Activated CD4-positive, alpha-beta T cell treated with anti-CD3 and anti-CD28 coated beads for 24 hours (primary cell): Measurements from ENCODE around the gene VEZT.
"Not testable (repeated sequence)": the region's sequence is repeated elsewhere in the genome, so short reads cannot be mapped to it uniquely, and the experiment has no call there.

Experiments used
- DNase-seq, 2 donors: peaks; one replicate each; pipeline ENCODE4 v3.0.0-alpha.2; 2020; ENCODE audit warnings: low read depth in 2 of 2

VEZT gene

DNA sequence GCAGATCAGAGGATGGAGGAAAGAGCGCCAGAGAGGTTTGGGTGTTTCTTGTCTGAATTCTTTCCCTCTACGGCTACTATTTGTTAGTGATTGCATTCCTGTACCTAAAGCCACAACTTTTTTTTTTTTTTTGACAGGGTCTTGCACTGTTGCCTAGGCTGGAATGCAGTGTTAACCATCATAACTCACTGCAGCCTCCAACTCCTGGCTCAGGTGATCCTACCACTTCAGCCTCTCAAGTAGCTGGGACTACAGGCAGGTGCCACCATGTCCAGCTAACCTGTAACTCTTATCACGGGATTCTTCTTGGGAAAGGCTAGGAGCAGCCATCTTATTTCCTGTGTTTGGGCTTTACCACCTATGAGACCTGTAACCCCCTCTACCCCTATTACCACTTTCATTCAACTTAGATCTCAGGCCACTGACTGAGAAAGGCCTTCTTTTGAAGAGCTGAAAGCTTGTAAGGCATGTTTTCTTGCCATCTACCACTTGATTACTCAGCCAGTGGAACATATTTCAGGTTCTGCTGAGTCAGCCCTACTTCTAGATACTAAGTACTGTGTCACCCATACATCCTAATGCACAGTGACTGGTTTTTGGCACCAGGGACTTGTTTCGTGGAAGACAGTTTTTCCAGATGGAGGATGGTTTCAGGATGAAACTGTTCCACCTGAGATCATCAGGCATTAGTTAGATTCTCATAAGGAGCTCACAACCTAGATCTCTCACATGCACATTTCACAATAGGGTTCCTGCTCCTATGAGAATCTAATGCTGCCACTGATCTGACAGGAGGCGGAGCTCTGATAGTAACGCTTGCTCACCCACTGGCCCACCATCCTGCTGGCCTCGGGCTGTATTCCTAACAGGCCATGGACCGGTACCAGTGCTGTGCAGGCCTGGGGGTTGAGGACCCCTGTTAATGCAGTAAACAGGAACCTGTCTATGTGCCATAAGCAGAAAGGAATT is 6.9 kb downstream of the VEZT start:
- no peak for DNase-seq

DNA sequence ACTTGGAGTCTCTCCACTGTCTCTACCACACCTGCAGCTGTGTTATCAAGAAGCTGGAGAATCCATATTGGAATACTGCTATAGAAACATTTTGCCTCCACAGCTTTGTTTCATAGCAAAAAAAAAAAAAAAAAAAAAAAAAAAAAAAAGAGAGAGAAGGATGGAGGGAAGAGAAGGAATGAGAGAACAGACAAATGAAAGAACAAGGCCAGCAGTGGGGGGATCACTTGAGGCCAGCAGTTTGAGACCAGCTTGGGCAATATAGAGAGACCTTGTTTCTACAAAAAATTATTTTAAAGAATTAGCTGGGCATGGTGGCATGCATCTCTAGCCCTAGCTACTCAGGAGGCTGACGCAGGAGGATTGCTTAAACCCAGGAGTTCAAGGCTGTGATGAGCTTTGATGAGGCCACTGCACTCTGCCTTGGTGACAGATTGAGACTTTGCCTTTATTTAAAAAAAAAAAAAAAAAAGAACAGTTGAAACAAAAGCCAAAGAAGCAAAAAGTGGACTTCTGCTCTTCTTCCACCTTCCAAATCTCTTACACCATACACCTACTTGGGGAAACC is 8.1 kb downstream of the VEZT start:
- DNase-seq = no peak

DNA sequence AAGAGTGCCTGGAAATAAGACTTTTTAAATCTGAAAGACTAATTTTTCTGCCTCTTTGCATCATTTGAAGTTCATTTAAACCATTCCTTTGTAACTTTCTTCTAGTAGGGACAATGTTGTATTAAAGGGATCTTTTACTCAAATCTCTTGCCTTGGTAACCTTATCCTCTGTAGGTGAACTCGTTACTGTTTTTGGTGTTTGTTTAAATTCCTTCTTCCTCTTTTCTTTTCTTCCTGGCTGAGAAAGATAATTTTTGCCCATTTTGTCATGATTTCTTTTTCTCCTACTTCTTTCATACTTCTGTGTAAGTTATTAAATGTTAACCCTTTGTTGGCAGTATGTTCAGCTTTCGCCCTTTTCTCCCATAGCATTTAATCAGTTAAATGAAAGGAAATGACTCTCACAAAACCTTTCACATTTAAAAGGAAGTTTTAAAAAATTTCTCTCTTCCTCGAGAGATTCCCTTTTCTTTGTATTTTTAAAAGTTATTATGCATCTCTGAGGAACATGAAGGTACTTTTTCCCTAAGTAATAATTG is 10.3 kb downstream of the VEZT start:
- no peak for DNase-seq

DNA sequence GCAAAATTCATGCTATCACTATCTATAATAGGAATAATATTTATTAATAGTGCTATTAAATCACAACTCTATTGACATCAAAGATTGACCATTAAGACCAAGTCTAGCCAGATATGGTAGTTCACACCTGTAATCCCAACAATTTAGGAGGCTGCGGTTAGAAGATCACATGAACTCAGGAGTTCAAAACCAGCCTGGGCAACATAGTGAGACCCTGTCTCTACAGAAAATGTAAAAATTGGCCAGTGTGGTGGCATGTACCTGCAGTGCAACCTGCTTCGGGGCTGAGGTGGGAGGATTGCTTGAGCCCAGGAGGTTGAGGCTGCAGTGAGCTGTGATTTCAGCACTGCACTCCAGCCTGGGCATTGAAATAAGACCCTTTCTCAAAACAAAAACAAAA is 11.0 kb downstream of the VEZT start:
- DNase-seq = no peak

DNA sequence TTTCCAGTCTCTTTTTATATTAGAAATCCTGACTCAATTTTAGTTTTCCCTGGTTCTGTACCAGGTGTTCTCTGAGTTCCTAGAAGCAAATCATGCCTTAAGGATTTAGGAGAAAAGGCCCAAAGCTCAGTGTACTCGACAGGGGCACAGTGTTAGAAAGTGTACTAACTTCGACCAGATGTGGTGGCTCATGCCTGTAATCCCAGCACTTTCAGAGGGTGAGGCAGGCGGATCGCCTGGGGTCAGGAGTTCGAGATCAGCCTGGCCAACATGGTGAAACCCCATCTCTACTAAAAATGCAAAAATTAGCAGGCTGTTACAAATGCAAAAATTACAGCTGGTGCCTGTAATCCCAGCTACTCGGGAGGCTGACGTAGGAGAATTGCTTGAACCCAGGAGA is 12.0 kb downstream of the VEZT start:
- DNase-seq = no peak

DNA sequence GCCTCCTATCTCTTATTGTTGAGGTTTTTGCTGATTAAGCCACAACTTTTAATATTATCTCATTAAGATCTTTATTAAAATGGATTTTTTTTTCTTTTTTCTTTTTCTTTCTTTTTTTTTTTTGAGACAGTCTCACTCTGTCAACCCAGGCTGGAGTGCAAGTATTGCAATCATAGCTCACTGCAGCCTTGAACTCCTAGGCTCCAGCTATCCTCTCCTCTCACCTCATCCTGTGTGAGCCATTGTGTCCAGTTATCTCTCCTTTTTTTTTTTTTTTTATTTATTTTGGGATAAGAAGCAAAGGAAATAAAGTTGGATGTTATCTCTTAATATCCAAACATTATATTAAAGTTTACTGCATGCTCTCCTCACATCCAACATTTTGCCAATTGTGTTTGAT is 12.7 kb downstream of the VEZT start:
- DNase-seq = no peak

DNA sequence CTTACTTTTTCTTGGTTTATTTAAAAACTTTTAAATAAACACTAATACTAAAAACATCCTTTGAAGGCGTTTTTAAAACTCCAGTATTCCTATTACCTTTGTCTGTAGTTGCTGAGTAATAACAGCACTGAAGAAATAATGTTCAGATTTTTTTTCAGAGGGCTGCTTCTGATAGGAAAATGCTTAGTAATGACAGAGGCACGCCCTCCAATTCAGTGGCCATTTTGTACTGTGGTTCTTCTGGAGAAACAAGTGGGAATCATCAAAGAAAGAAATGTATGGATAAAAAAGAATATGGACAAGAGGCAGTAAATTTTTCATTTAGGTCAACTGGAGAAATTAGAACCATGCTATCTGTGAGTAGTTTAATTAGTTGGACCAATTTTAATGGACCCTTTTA is 13.6 kb downstream of the VEZT start:
- DNase-seq = no peak

DNA sequence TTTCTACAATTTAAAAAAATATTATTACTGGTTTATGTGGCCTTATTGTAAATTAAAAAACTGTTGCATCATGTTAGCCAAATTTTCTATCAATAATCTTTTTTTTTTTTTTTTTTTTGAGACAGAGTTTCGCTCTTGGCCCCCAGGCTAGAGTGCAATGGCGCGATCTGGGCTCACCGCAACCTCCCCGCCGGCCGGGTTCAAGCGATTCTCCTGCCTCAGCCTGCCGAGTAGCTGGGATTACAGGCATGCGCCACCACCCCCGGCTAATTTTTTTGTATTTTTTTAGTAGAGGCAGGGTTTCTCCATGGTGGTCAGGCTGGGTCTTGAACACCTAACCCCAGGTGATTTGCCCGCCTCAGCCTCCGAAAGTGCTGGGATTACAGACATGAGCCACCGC is 16.6 kb downstream of the VEZT start:
- DNase-seq = not testable (repeated sequence)

DNA sequence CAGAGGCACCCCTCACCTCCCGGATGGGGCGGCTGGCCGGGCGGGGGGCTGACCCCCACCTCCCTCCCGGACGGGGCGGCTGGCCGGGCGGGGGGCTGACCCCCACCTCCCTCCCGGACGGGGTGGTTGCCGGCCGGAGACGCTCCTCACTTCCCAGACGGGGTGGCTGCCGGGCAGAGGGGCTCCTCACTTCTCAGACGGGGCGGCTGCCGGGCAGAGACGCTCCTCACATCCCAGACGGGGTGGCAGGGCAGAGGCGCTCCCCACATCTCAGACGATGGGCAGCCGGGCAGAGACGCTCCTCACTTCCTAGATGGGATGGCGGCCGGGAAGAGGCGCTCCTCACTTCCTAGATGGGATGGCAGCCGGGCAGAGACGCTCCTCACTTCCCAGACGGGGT is 18.0 kb downstream of the VEZT start:
- not testable (repeated sequence) for DNase-seq

DNA sequence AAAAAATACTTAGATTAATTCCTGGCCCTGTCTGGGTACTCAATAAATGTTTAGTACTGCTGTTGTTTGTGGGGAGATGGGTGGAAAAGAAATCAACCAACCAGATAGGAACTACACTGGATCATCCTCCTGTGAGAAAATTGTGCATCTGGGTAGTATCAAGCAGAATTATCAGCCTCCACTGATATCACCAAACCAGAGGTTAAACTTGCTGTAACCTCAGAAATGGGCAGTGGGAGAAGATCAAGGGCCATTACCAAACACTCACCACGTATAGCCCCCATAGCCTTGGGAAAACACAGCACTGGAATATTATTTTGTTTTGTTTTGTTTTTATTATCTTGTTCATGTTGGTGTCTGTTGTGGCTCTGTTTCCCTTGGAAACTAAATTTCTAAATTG is 19.7 kb downstream of the VEZT start:
- no peak for DNase-seq

DNA sequence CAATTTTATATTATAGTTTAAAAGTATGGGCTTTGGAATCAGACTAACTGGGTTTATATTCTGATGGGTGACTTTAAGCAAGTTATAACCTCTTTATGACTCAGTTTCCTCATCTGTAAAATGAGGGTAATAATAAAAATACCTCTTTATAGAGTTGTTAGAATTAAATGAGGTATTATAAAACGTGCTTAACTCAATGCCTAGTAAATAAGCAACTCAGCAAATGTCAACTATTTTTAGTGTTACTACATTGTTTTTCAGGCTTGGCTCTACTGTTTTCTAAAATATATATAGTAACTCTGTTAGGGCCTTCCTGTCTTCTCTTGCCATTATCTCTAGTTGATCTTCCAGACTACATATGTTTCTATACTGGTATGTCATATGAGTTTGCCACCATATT is 20.5 kb downstream of the VEZT start:
- DNase-seq = no peak

DNA sequence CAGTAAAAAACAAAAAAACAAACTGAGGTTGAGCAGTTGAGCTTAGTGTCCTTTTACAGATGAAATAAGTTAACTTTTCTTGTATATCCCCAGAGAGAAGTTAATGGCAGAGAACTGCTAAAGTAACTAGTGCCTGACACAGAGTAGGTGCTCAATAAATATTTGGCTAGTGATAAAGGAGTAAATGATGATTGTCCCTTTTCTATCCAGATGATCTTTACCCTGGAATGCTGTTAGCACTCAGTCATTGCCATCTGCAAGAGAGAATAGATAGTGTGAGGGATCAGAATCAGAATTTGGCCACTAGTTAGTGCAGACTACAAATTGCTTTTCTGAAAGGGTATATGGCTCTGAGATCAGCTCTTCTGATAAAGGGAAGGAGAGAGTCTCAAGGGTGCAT is 21.6 kb downstream of the VEZT start:
- DNase-seq = no peak

DNA sequence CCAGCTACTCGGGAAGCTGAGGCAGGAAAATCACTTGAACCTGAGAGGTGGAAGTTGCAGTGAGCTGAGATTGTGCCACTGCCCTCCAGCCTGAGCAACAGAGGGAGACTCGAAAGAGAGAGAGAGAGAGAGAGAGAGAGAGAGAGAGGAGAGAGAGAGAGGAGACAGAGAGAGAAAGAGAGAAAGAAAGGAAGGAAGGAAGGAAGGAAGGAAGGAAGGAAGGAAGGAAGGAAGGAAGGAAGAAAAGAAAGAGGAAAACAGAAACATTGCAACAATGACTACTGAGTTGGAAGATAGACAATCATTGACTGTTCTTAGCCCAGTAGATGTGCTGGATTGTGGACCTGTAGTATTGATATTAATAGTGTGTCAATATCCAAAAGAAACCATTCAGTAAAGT is 22.2 kb downstream of the VEZT start:
- not testable (repeated sequence) for DNase-seq

DNA sequence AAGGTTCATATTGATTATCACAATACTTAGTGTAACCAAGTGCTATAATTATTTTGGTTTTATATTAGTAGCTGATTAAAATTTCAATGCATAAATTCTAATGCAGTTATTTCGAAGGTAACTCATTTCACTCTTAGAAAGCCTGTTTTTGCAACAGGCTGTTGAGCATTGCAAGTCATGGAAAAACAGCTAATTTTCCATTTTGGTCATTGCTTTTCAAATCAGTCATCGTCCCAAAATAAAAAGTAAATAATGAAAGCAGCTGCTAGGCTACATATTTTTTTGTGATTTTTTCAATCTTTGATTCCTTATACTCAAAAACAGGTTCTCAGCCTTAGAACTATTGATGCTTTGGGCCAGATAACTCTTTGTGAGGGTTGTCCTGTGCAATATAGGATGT is 22.9 kb downstream of the VEZT start:
- DNase-seq = no peak

DNA sequence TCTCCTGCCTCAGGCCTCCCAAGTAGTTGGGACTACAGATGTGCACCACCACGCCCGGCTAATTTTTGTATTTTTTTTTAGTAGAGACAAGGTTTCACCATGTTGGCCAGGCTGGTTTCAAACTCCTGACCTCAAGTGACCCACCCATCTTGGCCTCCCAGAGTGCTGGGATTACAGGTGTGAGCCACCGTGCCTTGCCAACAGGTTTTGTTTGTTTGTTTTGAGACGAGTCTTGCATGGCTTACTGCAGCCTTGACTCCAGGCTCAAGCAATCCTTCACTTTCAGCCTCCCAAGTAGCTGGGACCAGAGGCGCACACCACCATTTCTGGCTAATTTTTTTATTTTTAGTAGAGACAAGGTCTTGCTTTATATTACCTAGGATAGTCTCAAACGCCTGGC is 23.5 kb downstream of the VEZT start:
- not testable (repeated sequence) for DNase-seq

DNA sequence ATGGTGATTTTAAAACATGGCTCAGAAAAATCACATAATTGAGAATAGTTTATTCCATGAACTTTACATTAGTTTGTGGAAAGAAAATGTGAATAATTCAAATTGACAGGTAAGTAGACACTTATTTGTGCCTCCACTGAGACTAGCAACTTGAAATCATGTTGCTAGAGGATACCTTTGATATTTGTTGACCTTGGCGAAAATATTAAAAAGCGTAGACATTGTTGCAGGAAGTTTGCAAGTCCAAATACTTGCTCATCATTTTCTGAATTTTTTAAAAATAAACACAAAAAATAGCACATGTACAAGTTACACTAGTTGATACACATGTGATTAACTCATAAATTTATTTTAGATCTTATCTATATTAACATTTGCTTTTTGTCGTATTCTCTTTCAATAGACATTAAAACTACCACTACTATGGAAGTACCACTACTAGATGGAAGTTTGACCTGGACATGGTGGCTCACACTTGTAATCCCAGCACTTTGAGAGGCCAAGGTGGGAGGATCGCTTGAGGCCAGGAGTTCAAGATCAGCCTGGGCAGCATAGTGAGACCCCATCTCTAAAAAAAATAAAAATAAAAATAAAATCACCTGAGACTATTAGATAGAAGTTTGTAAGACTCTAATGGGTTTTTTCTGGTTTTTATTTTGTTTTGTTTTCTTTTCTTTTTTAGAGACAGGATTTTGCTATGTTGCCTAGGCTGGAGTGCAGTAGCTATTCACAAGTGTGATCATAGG is 24.3 kb downstream of the VEZT start:
- no peak for DNase-seq

DNA sequence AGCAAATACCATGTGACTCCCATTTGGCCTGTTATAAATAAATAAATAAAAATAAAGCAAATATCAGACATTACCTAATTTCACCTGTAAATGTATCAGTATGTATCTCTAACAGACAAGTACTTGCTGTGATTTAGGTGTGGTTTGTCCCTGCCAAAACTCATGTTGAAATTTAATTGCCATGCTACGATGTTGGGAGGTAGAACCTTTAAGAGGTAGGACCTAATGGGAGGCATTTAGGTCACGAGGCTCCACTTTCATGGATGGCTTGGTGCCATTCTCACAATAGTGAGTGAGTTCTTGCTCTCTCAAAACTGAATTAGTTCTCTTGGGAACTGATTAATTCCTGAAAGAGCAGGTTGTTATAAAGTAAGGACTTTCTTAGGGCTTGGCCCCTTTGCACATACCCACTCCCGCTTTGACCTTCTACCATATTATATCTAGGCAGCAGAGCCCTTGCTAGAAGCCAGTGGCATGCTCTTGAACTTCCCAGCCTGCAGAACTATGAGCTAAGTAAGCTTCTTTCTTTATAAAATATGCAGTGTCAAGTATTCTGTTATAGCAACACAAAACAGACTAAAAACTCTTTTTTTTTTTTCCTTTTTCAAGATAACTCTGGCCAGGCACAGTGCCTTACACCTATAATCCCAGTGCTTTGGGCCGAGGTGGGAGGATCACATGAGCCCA is 26.0 kb downstream of the VEZT start:
- no peak for DNase-seq

DNA sequence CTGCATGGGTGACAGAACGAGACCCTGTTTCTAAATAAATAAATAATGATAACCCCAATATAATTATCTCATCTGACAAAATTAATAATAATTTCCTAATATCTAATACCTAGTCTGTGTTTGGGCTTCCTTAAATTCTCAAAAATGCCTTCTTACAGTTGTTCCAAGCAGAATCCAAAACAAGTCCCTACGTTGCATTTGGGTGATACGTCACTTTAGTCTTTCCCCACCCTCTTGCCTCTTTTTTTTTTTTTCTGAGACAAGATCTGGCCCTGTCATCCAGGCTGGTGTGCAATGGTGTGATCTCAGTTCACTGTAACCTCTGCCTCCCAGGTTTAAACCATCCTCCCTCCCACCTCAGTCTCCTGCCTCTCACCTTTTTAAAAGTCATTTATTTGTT is 26.7 kb downstream of the VEZT start:
- DNase-seq = no peak

DNA sequence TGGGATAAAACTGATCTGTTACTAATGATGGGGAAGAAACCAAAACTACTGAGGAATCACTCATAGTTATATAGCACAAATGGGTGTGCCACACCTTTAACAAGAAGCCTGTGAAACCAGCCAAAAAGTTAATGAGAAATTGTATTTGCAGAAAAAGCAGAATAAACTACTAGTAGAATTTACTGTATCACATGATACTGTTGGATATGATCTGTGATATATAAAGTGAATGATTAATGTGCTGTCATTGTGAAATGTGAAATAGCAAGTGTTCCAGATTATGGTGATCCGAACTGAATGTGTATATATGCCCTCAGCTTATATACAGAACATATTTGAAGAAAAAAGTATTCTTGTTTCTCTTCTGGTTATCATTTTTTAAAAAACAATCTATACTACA is 30.5 kb downstream of the VEZT start:
- no peak for DNase-seq

DNA sequence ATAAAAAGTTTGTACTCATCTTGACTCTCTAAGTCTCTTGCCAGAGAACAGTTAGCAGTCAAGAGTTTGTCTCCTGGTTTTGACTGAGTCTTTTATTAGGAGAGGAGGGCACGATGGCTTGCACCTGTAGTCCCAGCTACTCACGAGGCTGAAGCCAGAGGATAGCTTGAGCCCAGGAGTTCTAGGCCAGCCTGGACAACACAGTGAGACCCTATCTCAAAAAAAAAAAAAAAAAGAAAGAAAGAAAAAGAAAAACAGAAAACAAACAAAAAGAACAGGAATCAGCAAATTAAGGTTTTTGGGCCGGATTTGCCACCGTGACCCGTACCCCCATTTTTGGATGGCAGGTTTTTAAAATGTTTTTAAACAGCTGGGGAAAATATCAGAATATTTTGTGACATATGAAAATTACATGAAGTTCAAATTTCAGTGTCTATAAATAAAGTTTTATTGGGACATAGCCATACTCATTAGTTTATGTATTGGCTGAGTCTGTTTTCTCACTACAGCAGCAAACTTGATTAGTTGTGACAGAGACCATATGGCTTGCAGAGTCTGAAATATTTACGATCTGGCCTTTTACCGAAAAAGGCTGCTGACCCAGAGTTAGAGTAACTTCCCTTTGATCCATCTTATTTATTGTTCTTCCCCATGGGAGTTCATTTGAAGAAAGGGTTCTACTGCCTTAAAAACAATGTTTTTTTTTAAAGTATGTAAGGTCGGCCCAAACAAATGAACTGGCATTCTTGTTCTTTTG is 31.2 kb downstream of the VEZT start:
- no peak for DNase-seq

DNA sequence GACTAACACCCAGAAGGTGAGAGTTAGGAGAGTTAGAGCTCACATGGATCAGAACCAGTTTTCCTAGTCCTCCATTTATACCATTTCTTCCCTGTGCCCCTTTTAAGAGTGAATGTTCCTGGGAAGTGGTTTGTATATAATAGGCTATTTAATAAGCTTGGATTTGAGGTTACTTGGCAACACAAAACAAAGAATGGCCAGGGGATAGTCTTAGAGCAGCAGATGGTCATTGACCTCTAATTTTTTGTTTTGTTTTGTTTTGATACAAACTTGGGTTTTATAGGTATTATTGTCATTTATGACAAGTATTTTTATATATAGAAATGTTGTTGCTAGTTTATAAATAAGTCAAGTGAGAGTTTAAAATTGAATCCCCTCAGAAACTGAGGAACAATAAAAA is 35.8 kb downstream of the VEZT start:
- DNase-seq = no peak
